ENCODE measurements around the gene POLR2B.

DNA sequence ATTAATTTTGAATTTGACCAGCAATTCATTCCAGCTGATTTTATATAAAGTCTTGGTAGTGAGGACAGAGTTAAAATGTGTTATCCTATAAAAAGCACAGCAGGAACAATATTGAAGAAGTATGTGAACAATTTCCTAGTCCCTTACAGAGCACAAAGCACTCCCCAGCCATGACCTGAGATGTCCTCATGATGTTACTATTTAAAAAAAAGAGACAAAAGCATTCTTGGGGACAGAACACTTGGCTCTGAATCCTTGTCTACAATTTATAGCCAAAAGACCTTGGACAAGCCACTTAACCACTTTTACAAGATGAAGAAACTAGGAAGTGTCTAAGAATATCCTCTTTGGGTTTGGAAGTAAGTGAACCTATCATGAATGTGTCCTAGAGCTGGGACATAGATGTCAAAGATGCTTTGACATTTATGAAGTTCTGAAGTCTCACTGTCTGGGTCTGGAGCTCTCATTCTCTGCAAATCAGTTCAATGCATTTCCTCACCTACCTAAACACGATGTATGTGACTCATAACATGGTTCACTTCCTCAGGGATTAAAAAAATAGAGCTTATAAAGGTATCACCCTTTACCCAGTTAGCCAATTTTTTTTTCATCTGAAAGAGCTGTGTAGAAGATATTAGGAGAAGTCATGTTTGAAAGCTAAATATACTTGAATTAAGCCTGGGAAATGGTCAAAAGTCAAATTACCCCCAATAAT lies 70.1 kb downstream of the POLR2B start:
- TF ChIP-seq, protein P1, sequence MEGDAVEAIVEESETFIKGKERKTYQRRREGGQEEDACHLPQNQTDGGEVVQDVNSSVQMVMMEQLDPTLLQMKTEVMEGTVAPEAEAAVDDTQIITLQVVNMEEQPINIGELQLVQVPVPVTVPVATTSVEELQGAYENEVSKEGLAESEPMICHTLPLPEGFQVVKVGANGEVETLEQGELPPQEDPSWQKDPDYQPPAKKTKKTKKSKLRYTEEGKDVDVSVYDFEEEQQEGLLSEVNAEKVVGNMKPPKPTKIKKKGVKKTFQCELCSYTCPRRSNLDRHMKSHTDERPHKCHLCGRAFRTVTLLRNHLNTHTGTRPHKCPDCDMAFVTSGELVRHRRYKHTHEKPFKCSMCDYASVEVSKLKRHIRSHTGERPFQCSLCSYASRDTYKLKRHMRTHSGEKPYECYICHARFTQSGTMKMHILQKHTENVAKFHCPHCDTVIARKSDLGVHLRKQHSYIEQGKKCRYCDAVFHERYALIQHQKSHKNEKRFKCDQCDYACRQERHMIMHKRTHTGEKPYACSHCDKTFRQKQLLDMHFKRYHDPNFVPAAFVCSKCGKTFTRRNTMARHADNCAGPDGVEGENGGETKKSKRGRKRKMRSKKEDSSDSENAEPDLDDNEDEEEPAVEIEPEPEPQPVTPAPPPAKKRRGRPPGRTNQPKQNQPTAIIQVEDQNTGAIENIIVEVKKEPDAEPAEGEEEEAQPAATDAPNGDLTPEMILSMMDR (IDR thresholded peaks at IDR 0.05) = no peak
- TF ChIP-seq POLR2A (IDR thresholded peaks at IDR 0.05) (no peak), POLR2AphosphoS5 (IDR thresholded peaks at IDR 0.05) (no peak), EP300 (IDR thresholded peaks at IDR 0.05) (no peak)
